Measurements from ENCODE around the gene SVOP.

SVOP gene

GRCh38 chr12:108973629-108974152 is 47.2 kb downstream of the SVOP start:
- DNase-seq, result no peak

GRCh38 chr12:108972358-108972757 is 48.5 kb downstream of the SVOP start:
- DNase-seq, result no peak

GRCh38 chr12:108969622-108970021 is 51.2 kb downstream of the SVOP start:
- DNase-seq, result no peak

- no peak for DNase-seq
Observed at GRCh38 chr12:108967869-108968540, 52.9 kb downstream of the SVOP start.

- no peak for DNase-seq
Observed at GRCh38 chr12:108966378-108967151, 54.3 kb downstream of the SVOP start.

- DNase-seq, result no peak
Observed at GRCh38 chr12:108965886-108966285, 55.0 kb downstream of the SVOP start.

GRCh38 chr12:108964371-108965352 is 56.2 kb downstream of the SVOP start:
- DNase-seq, result no peak

- no peak for DNase-seq
Observed at GRCh38 chr12:108962256-108962655, 58.6 kb downstream of the SVOP start.

GRCh38 chr12:108959748-108960655 is 60.9 kb downstream of the SVOP start:
- DNase-seq, result no peak

GRCh38 chr12:108955225-108955835 is 65.5 kb downstream of the SVOP start:
- DNase-seq, result no peak

GRCh38 chr12:108950991-108951739 is 69.7 kb downstream of the SVOP start:
- DNase-seq, result peak; percentile 61

- DNase-seq, result no peak
Observed at GRCh38 chr12:108949976-108950375, 70.9 kb downstream of the SVOP start.

GRCh38 chr12:108948367-108948766 is 72.5 kb downstream of the SVOP start:
- DNase-seq, result no peak

- no peak for DNase-seq
Observed at GRCh38 chr12:108947097-108947496, 73.8 kb downstream of the SVOP start.

GRCh38 chr12:108940138-108940537 is 80.7 kb downstream of the SVOP start:
- DNase-seq, result no peak

- no peak for DNase-seq
Observed at GRCh38 chr12:108939594-108939993, 81.3 kb downstream of the SVOP start.

- no peak for DNase-seq
Observed at GRCh38 chr12:108938247-108938924, 82.5 kb downstream of the SVOP start.

- no peak for DNase-seq
Observed at GRCh38 chr12:108935159-108935763, 85.6 kb downstream of the SVOP start.

GRCh38 chr12:108933949-108934348 is 86.9 kb downstream of the SVOP start:
- DNase-seq, result no peak

GRCh38 chr12:108930756-108931155 is 90.1 kb downstream of the SVOP start:
- no peak for DNase-seq
